Measurements from ENCODE around the gene NLRX1. TPM values are rescaled to one million over a fixed set of nuclear protein-coding genes. Genes with fewer than 3 reads are reported as not detected.
"Not testable (repeated sequence)": the region's sequence is repeated elsewhere in the genome, so short reads cannot be mapped to it uniquely, and the experiment has no call there.

The NLRX1 gene
- total RNA-seq, 1 experiment from 2014 or later: 5.5 TPM

- H3K27me3 ChIP-seq (replicated peaks); H3K4me1 ChIP-seq (replicated peaks); H3K9me3 ChIP-seq (replicated peaks); DNase-seq (ENCODE audit: low read depth in 1 of 2, low spot score in 2 of 2); H3K36me3 ChIP-seq; H3K27ac ChIP-seq; H3K4me3 ChIP-seq: not testable (repeated sequence)
Measured at GRCh38 chr11:119184399-119184798, 15.9 kb downstream of the NLRX1 start.

GRCh38 chr11:119185981-119186634, 17.6 kb downstream of the NLRX1 start:
- Histone ChIP-seq H3K27ac (no peak overlapping the region), H3K9me3 (replicated peaks) (no peaks in the 10 kb centered on the region), H3K36me3 (no peaks in the 10 kb centered on the region), H3K4me3 (no peak overlapping the region), H3K27me3 (replicated peaks) (no peaks in the 10 kb centered on the region), H3K4me1 (replicated peaks) (no peaks in the 10 kb centered on the region)
- DNase-seq (ENCODE audit: low read depth in 1 of 2, low spot score in 2 of 2): no peak

- H3K9me3 ChIP-seq (replicated peaks): no peaks in the 10 kb centered on the region
- H3K36me3 ChIP-seq: no peaks in the 10 kb centered on the region
- no peak overlapping the region for H3K27ac ChIP-seq
Measured at GRCh38 chr11:119187123-119187892, 18.8 kb downstream of the NLRX1 start.

GRCh38 chr11:119188067-119188466, 19.5 kb downstream of the NLRX1 start:
- no peaks in the 10 kb centered on the region for H3K36me3 ChIP-seq
- H3K4me3 ChIP-seq: no peak overlapping the region
- no peak overlapping the region for H3K27ac ChIP-seq
- H3K27me3 ChIP-seq (replicated peaks): no peaks in the 10 kb centered on the region
- H3K9me3 ChIP-seq (replicated peaks): no peaks in the 10 kb centered on the region
- no peaks in the 10 kb centered on the region for H3K4me1 ChIP-seq (replicated peaks)
- DNase-seq (ENCODE audit: low read depth in 1 of 2, low spot score in 2 of 2): no peak

More at GRCh38 chr11:119187123-119187892, 18.8 kb downstream of the NLRX1 start:
- H3K4me1 ChIP-seq (replicated peaks): no peaks in the 10 kb centered on the region
- no peak for DNase-seq (ENCODE audit: low read depth in 1 of 2, low spot score in 2 of 2)
- H3K4me3 ChIP-seq: no peak overlapping the region
- no peaks in the 10 kb centered on the region for H3K27me3 ChIP-seq (replicated peaks)

GRCh38 chr11:119188887-119189286, 20.4 kb downstream of the NLRX1 start:
- H3K4me3 ChIP-seq: no peak overlapping the region
- H3K4me1 ChIP-seq (replicated peaks): no peaks in the 10 kb centered on the region
- no peaks in the 10 kb centered on the region for H3K27me3 ChIP-seq (replicated peaks)
- H3K36me3 ChIP-seq: no peaks in the 10 kb centered on the region
- H3K9me3 ChIP-seq (replicated peaks): no peaks in the 10 kb centered on the region
- H3K27ac ChIP-seq: no peak overlapping the region
- no peak for DNase-seq (ENCODE audit: low read depth in 1 of 2, low spot score in 2 of 2)

GRCh38 chr11:119189393-119189792, 20.9 kb downstream of the NLRX1 start:
- Histone ChIP-seq H3K9me3 (replicated peaks) (no peaks in the 10 kb centered on the region), H3K27ac (no peak overlapping the region), H3K4me3 (no peak overlapping the region), H3K27me3 (replicated peaks) (no peaks in the 10 kb centered on the region), H3K36me3 (no peaks in the 10 kb centered on the region), H3K4me1 (replicated peaks) (no peaks in the 10 kb centered on the region)
- DNase-seq (ENCODE audit: low read depth in 1 of 2, low spot score in 2 of 2): no peak

- Histone ChIP-seq H3K9me3 (replicated peaks) (no peaks in the 10 kb centered on the region), H3K4me3 (no peak overlapping the region), H3K27me3 (replicated peaks) (no peaks in the 10 kb centered on the region), H3K27ac (no peak overlapping the region), H3K36me3 (no peaks in the 10 kb centered on the region), H3K4me1 (replicated peaks) (no peaks in the 10 kb centered on the region)
- DNase-seq (ENCODE audit: low read depth in 1 of 2, low spot score in 2 of 2): no peak
Measured at GRCh38 chr11:119190531-119190930, 22.0 kb downstream of the NLRX1 start.

- DNase-seq (ENCODE audit: low read depth in 1 of 2, low spot score in 2 of 2); H3K4me3 ChIP-seq; H3K9me3 ChIP-seq (replicated peaks); H3K27ac ChIP-seq; H3K4me1 ChIP-seq (replicated peaks); H3K36me3 ChIP-seq; H3K27me3 ChIP-seq (replicated peaks): not testable (repeated sequence)
Measured at GRCh38 chr11:119191265-119191664, 22.7 kb downstream of the NLRX1 start.

- no peaks in the 10 kb centered on the region for H3K4me1 ChIP-seq (replicated peaks)
- no peak for DNase-seq (ENCODE audit: low read depth in 1 of 2, low spot score in 2 of 2)
- H3K27ac ChIP-seq: no peak overlapping the region
- no peaks in the 10 kb centered on the region for H3K36me3 ChIP-seq
- no peaks in the 10 kb centered on the region for H3K27me3 ChIP-seq (replicated peaks)
- H3K9me3 ChIP-seq (replicated peaks): no peaks in the 10 kb centered on the region
- no peak overlapping the region for H3K4me3 ChIP-seq
Measured at GRCh38 chr11:119192111-119192510, 23.6 kb downstream of the NLRX1 start.

- H3K4me1 ChIP-seq (replicated peaks): no peaks in the 10 kb centered on the region
- H3K9me3 ChIP-seq (replicated peaks): no peaks in the 10 kb centered on the region
- H3K27ac ChIP-seq: no peak overlapping the region
- no peak for DNase-seq (ENCODE audit: low read depth in 1 of 2, low spot score in 2 of 2)
- no peak overlapping the region for H3K4me3 ChIP-seq
- no peaks in the 10 kb centered on the region for H3K36me3 ChIP-seq
- no peaks in the 10 kb centered on the region for H3K27me3 ChIP-seq (replicated peaks)
Measured at GRCh38 chr11:119193001-119193400, 24.5 kb downstream of the NLRX1 start.

- no peaks in the 10 kb centered on the region for H3K27me3 ChIP-seq (replicated peaks)
- no peak overlapping the region for H3K4me3 ChIP-seq
- no peaks in the 10 kb centered on the region for H3K4me1 ChIP-seq (replicated peaks)
- H3K36me3 ChIP-seq: no peaks in the 10 kb centered on the region
- H3K9me3 ChIP-seq (replicated peaks): no peaks in the 10 kb centered on the region
- no peak for DNase-seq (ENCODE audit: low read depth in 1 of 2, low spot score in 2 of 2)
- H3K27ac ChIP-seq: no peak overlapping the region
Measured at GRCh38 chr11:119193626-119194025, 25.1 kb downstream of the NLRX1 start.

GRCh38 chr11:119194811-119195440, 26.4 kb downstream of the NLRX1 start:
- no peak overlapping the region for H3K27ac ChIP-seq
- no peaks in the 10 kb centered on the region for H3K27me3 ChIP-seq (replicated peaks)
- DNase-seq (ENCODE audit: low read depth in 1 of 2, low spot score in 2 of 2): no peak

GRCh38 chr11:119195680-119196079, 27.2 kb downstream of the NLRX1 start:
- no peaks in the 10 kb centered on the region for H3K27me3 ChIP-seq (replicated peaks)
- H3K27ac ChIP-seq: no peak overlapping the region
- no peaks in the 10 kb centered on the region for H3K4me1 ChIP-seq (replicated peaks)
- no peaks in the 10 kb centered on the region for H3K9me3 ChIP-seq (replicated peaks)
- peak in 1 of 2 experiments; percentile 11 for DNase-seq (ENCODE audit: low read depth in 1 of 2, low spot score in 2 of 2)
- H3K4me3 ChIP-seq: no peak overlapping the region
- no peaks in the 10 kb centered on the region for H3K36me3 ChIP-seq

More at GRCh38 chr11:119194811-119195440, 26.4 kb downstream of the NLRX1 start:
- Histone ChIP-seq H3K4me3 (no peak overlapping the region), H3K4me1 (replicated peaks) (no peaks in the 10 kb centered on the region), H3K36me3 (no peaks in the 10 kb centered on the region), H3K9me3 (replicated peaks) (no peaks in the 10 kb centered on the region)

GRCh38 chr11:119196833-119197483, 28.4 kb downstream of the NLRX1 start:
- Histone ChIP-seq H3K9me3 (replicated peaks) (no peaks in the 10 kb centered on the region), H3K36me3 (no peaks in the 10 kb centered on the region), H3K4me1 (replicated peaks) (no peaks in the 10 kb centered on the region), H3K27me3 (replicated peaks) (no peaks in the 10 kb centered on the region), H3K27ac (no peak overlapping the region), H3K4me3 (no peak overlapping the region)
- peak in 1 of 2 experiments; percentile 41 for DNase-seq (ENCODE audit: low read depth in 1 of 2, low spot score in 2 of 2)

All from SJSA1 (cell line).